C4-2B (cell line): Measurements from ENCODE around the gene NAALADL1.

Source experiments
- ZFX ChIP-seq: fragments of 450-650 bp; IDR thresholded peaks from 2 replicates; pipeline ENCODE4 v1.6.1; 2017
- TF ChIP-seq, protein P1 (sequence below): fragments of 450-650 bp; conservative IDR thresholded peaks from 2 replicates; pipeline ENCODE4 v1.5.1; 2017; ENCODE audit warnings: mild to moderate bottlenecking

DNA sequence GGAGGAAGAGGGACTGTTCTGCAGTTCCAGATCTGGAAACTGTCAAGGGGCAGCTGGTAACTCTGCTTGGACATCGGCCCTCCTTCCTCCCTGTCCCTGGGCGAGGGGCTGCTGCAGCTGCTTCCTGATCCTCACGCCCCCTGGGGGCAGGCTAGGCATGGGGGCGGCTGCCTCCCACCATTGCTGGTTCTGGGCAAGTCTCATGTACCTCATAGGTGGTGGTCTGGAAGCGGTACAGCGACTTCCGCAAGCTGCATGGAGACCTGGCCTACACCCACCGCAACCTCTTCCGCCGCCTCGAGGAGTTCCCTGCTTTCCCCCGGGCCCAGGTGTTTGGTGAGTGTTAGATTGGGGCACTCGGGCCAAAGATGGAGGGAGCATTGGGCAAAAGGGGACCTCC lies 26.1 kb downstream of the NAALADL1 start:
- TF ChIP-seq, protein P1, sequence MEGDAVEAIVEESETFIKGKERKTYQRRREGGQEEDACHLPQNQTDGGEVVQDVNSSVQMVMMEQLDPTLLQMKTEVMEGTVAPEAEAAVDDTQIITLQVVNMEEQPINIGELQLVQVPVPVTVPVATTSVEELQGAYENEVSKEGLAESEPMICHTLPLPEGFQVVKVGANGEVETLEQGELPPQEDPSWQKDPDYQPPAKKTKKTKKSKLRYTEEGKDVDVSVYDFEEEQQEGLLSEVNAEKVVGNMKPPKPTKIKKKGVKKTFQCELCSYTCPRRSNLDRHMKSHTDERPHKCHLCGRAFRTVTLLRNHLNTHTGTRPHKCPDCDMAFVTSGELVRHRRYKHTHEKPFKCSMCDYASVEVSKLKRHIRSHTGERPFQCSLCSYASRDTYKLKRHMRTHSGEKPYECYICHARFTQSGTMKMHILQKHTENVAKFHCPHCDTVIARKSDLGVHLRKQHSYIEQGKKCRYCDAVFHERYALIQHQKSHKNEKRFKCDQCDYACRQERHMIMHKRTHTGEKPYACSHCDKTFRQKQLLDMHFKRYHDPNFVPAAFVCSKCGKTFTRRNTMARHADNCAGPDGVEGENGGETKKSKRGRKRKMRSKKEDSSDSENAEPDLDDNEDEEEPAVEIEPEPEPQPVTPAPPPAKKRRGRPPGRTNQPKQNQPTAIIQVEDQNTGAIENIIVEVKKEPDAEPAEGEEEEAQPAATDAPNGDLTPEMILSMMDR = no peak
- no peak for TF ChIP-seq ZFX
